CD4-positive, alpha-beta T cell treated with Interleukin-15 for 4 hours (primary cell): ENCODE measurements around the gene XPO4.
A peak's percentile ranks its signal among the peaks of the same experiment; 100 is the strongest.
"Not testable (repeated sequence)": the region's sequence is repeated elsewhere in the genome, so short reads cannot be mapped to it uniquely, and the experiment has no call there.

ENCODE experiments used
- DNase-seq: peaks from one replicate; pipeline ENCODE4 v3.0.0-alpha.2; 2020; ENCODE audit warnings: low spot score

The XPO4 gene

GRCh38 chr13:20902438-20903163 lies at the start of gene XPO4:
Gene XPO4 (minus strand): TSS chr13:20902746. CDS start chr13:20902738, 8 bp downstream.
- peak; percentile 74 for DNase-seq

DNA sequence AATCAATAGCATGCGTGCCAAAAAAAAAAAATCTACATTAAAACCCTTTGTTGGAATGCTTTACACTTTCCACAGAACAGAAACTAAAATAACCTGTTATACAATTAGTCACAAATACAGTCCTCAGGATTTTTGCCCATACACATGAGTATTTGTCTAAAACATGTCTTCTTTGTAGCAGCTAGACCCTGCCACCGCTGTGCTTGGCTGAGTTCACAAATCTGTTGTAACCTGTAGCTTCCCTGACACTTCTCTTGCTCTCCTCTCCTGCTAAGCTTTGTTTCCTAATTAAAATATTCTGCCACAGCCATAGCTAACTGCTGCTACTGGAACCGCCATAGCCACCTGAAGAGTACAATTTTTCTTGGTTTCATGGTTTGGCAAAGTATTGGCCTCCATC lies 45.5 kb upstream of the XPO4 start:
- not testable (repeated sequence) for DNase-seq

DNA sequence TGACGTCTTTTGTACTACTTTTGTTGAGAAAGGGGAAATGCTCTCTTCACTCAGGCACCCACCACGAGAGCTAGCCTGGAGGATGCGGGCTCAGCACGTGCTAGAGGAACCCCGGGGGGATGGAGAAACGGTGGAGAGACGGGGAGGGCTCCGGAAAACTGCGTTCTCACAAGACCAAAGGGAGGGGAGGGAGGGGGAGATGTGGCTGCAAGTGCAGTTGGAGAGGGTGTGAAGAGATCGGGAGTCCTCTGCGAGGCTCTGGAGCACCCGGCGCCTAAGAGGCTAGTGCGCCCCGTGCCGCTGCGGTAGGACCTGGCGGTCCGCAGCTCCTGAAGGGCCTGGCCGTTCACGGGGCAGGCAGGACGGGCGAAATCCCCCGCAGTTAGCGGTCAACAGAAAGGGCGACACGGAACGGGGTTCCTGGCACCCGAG lies 43.4 kb upstream of the XPO4 start:
- DNase-seq: no peak

DNA sequence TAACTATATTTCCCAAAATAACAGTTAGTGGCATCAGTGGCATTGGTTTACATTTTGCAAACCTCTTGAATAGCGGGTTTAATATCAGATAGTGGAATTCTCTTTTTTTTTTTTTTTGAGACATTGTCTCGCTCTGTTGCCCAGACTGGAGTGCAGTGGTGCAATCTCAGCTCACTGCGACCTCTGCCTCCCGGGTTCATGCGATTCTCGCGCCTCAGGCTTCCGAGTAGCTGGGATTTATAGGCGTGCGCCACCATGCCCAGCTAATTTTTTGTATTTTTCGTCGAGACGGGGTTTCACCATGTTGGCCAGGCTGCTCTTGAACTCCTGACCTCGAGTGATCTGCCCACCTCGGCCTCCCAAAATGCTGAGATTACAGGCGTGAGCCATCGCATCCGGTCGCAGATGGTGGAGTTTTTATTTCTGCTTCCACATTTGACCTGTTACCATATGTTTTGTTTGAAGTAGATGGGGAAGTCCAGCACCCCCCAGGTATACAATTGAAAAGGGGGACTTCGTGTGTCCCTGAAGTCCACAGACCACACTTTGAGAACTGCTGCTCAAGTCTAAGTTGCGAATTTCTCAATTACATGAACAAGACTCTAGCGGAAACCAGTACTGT lies 40.5 kb upstream of the XPO4 start:
- no peak for DNase-seq

DNA sequence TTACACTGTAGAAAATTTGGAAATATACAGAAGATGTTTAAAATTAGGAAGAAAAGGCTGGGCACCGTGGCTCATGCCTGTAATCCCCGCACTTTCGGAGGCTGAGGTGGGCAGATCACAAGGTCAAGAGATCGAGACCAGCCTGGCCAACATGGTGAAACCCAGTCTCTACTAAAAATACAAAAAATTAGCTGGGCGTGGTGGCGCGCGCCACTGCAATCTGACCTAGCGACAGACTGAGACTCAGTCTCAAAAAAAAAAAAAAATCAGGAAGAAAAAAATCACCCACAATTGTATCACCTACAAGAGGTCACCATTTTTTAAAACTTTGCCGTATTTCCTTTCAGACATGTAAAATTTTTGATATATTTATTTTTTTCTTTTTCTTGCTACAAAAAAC lies 38.0 kb upstream of the XPO4 start:
- DNase-seq: not testable (repeated sequence)

GRCh38 chr13:20940083-20940482 lies 37.5 kb upstream of the XPO4 start:
- DNase-seq: no peak

DNA sequence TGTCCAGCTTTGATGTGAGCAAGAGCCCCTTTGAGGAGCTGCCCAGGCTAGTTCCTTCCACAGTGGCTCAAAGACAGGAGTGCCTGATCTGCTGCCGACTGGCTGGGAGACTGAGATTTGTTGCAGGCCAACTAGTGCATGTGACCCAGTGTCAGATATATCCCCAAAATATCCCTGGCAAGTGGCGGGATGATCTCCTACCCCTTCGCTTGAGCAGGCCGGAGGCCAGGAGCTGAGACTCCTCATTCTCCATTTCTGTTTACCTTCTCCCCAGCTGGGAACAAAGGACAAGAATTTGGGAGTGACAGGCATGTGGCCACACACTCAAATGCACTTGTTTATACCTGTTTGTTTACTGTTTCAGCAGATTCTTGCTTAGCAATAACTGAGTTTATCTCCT lies 37.1 kb upstream of the XPO4 start:
- no peak for DNase-seq

GRCh38 chr13:20938302-20938701 lies 35.8 kb upstream of the XPO4 start:
- no peak for DNase-seq

DNA sequence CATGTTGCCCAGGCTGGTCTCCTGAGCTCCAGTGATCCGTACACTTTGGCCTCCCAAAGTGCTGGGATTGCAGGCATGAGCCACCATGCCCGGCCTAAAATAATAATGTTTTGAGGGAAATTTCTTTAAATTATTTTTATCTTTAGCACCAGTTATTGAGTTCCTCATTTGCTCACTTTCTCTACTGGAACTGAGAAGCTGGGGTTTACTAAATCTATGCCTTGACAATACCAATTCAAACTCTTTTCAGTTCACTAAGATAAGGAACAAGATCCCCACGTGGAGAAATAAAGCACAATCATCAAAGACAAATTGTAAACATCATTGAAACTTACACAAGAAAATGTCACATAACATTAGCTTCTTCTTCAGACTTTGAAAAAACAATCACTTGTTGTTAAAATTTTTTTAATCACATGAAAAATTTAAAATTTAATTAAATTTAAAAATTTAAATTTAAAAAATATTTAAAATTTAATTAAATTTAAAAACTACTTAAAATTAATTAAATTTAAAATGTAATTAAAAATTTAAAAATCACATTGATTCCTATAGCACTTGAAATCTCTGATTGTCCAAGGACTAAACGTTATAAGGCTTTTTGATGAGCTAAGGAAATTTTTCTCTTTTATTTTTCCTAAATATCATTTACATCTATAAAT lies 25.2 kb upstream of the XPO4 start:
- DNase-seq: no peak

DNA sequence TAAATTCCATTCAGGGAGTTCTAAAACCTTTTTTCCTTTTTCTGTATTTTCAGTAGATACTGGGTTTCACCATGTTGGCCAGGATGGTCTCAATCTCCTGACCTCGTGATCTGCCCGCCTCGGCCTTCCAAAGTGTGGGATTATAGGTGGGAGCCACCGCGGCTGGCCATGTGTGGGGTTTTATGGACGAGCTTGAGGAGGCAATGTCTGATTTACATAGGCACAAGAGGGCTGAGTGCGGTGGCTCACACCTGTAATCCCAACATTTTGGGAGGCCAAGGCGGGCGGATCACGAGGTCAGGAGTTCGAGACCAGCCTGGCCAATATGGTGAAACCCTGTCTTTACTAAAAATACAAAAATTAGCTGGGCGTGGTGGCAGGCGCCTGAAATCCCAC lies 22.8 kb upstream of the XPO4 start:
- DNase-seq: not testable (repeated sequence)

DNA sequence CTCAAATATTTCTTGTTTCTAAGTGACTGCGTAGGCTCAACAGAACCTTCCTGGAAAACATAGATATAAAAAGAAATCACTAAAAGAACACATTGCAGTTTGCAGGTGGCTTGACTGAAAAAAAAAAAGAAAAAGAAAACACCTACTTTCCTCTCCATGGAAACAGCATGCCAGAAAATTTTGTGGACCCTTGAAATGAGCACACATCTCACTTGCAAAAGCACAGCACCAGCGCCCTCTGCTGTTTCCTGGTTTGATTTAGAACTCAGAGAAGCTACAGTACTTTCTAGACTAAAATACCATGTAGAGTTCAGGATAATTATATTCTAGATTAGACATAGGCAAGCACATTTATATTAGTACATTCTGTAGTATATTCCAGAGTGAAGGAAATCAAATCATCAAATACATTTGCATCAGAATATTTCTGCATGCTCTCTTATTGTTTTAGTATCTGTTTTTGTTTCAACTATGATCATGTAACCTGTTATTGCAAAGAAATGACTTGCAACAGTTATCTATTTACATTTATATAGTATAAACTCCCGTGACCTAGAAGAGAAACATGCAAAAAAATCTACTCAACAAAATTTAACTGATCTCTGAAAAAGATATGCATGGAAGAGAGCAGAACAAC lies 22.3 kb upstream of the XPO4 start:
- DNase-seq: peak; percentile 69

GRCh38 chr13:20923272-20923671 lies 20.7 kb upstream of the XPO4 start:
- no peak for DNase-seq

- no peak for DNase-seq
These were observed 19.0 kb upstream of the XPO4 start for GRCh38 chr13:20921572-20921971.

GRCh38 chr13:20915676-20916075 lies 13.1 kb upstream of the XPO4 start:
- DNase-seq: not testable (repeated sequence)

- DNase-seq: no peak
These were observed 8.5 kb upstream of the XPO4 start for GRCh38 chr13:20911037-20911436.

- DNase-seq: no peak
These were observed 6.4 kb upstream of the XPO4 start for GRCh38 chr13:20908714-20909497.

- DNase-seq: no peak
These were observed 2.4 kb upstream of the XPO4 start for GRCh38 chr13:20904908-20905307.

- no peak for DNase-seq
These were observed 574 bp upstream of the XPO4 start for GRCh38 chr13:20903164-20903475.

DNA sequence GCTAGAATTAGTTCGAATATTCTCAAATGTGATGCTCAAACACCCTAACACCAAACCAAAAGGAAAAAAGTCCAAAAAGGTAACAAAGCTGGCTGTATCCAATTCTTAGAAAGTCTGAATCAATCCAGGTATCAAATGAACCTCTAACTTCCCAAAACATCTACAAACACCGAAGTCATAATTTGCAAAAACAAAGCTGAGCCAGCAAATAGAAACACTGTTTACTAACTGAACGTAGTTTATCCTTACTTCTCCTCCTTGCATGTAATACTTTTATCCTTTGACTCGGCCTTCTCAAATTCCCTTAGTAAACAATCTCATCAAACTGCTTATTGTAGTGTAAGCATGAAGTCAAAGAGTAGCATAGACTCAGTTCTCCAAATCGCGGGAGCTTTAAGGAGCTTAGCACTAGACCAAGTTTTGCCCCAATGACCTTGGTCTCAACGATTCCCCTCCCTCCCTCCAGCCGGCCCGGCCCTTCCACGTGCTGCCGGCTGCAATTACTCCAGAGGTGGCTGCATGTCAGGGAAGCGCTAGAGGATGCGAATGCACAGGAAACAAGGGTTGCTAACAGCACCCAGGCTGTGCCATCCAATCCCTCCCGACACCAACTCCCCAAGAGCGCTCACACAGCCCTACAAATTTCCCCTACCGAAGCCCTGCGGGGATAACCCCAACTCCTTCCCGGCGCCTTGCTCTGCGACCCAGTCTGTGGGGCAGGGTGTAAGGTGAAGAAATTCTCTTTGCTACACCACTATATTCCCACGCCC lies 693 bp downstream of the XPO4 start:
- DNase-seq: peak; percentile 8

DNA sequence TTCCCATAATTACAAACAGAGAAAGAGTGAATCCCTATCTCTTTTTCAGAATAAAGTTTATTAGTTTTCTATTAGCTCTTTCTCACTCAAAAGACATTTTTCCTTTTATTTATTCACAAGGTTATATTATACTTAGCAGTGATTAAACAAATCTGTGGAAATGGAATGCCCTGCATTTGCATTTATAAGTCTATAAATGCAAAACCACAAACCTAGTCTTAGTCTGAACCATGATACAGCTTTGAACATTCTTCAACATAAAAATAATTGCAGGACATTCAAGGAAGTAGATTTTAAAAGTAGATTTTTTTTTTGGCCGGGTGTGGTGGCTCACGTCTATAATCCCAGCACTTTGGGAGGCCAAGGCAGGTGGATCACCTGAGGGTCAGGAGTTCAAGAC lies 8.3 kb downstream of the XPO4 start:
- no peak for DNase-seq

DNA sequence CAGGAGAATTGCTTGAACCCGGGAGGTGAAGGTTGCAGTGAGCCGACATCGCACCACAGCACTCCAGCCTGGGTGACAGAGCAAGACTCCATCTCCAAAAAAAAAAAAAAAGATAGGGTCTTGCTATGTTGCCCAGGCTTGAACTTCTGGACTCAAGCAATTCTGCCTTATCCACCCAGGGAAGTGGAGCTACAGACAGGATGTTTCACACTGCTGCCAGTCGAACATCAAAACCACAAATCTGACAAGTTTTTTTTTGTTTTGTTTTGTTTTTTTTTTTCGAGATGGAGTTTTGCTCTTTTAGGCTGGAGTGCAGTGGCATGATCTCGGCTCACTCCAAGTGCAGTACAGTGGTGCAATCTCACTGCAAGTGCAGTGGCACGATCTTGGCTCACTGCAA lies 10.8 kb downstream of the XPO4 start:
- DNase-seq: no peak
